Measurements from ENCODE around the gene CCN5.
"Not testable (repeated sequence)": the region's sequence is repeated elsewhere in the genome, so short reads cannot be mapped to it uniquely, and the experiment has no call there.

Gene CCN5

DNA sequence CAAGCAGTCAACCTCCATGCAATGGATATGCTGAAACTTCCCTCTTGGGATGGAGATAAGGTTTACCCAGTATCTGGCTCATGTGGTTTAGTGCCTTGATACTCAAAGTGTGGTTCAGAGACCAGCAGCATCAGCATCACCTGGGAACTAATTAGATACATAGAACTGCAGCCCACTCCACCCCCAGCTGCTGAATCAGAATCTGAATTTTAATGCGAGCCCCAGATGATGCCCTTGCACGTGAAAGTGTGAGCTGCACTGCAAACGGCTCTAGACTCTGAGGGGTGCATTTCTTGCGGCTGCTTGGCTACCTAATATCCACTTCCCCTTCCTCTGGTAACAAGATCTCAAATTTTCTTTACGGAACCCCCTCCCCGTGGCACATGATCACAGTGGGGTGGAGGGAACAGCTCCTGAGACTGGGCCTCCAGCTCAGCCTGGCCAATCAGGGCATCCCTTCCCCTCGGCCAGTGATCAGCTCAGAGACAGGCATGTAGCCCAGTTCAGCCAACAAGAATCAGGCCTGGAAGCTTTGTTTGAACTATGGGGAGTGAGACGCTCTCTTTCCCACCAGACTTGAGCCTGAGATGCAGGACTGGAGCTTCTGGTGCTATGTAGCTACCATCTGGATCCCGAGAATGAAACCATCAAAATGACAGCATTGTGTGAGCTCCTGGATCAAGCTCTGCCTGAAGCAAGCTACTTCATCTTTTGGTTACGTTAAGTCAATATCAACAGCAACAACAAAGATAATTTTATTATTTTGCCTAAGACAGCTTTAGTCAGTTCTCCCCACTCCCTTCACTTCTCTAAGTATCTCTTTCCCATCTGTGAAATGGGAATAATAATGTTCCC lies 43.3 kb downstream of the CCN5 start:
- Histone ChIP-seq H3K27me3 (replicated peaks; ENCODE audit: control insufficient read depth, insufficient read depth, low read length) (no peaks in the 10 kb centered on the region; the same call in 1 of the 2 replicates), H3K36me3 (ENCODE audit: control insufficient read depth, insufficient read depth, low read length) (no peaks in the 10 kb centered on the region), H3K4me3 (replicated peaks; ENCODE audit: low read depth, low read length) (no peak overlapping the region)
- TF ChIP-seq, protein P1, sequence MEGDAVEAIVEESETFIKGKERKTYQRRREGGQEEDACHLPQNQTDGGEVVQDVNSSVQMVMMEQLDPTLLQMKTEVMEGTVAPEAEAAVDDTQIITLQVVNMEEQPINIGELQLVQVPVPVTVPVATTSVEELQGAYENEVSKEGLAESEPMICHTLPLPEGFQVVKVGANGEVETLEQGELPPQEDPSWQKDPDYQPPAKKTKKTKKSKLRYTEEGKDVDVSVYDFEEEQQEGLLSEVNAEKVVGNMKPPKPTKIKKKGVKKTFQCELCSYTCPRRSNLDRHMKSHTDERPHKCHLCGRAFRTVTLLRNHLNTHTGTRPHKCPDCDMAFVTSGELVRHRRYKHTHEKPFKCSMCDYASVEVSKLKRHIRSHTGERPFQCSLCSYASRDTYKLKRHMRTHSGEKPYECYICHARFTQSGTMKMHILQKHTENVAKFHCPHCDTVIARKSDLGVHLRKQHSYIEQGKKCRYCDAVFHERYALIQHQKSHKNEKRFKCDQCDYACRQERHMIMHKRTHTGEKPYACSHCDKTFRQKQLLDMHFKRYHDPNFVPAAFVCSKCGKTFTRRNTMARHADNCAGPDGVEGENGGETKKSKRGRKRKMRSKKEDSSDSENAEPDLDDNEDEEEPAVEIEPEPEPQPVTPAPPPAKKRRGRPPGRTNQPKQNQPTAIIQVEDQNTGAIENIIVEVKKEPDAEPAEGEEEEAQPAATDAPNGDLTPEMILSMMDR (IDR thresholded peaks at IDR 0.05; ENCODE audit: insufficient read depth, low read length, poor library complexity, severe bottlenecking) = no peak
- DNase-seq (ENCODE audit: extremely low read depth, insufficient read length) = no peak

DNA sequence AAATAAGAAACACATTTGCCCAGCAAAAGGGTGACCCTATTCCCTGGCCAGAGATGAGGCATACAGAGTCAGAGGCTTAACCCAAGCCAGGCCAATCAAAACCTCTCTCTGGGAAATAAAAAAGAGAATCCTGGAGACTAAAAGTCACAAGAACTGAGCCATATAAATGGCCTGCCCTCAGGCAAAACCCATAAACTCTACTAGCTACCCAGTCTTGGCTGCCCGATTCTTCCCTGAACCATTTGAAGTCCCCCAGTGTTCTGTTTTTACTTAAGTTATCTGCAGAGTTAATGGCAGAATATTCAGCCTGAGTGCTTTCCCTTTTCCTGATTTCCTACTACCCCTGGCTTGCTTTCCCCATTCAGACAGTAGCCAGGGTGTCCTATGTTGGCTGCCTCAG lies 44.4 kb downstream of the CCN5 start:
- H3K4me3 ChIP-seq (replicated peaks; ENCODE audit: low read depth, low read length) = no peak overlapping the region
- no peak for DNase-seq (ENCODE audit: extremely low read depth, insufficient read length)
- TF ChIP-seq, protein P1 (IDR thresholded peaks at IDR 0.05; ENCODE audit: insufficient read depth, low read length, poor library complexity, severe bottlenecking) = no peak
- no peaks in the 10 kb centered on the region for H3K36me3 ChIP-seq (ENCODE audit: control insufficient read depth, insufficient read depth, low read length)
- H3K27me3 ChIP-seq (replicated peaks; ENCODE audit: control insufficient read depth, insufficient read depth, low read length) = peaks cover 3% of the 10 kb centered on the region; the same call in 1 of the 2 replicates

GRCh38 chr20:44761423-44761822 lies 46.3 kb downstream of the CCN5 start:
- no peaks in the 10 kb centered on the region for H3K36me3 ChIP-seq (ENCODE audit: control insufficient read depth, insufficient read depth, low read length)
- peaks cover 3% of the 10 kb centered on the region; the same call in 1 of the 2 replicates for H3K27me3 ChIP-seq (replicated peaks; ENCODE audit: control insufficient read depth, insufficient read depth, low read length)
- DNase-seq (ENCODE audit: extremely low read depth, insufficient read length) = no peak
- TF ChIP-seq, protein P1 (IDR thresholded peaks at IDR 0.05; ENCODE audit: insufficient read depth, low read length, poor library complexity, severe bottlenecking) = no peak
- no peak overlapping the region for H3K4me3 ChIP-seq (replicated peaks; ENCODE audit: low read depth, low read length)

DNA sequence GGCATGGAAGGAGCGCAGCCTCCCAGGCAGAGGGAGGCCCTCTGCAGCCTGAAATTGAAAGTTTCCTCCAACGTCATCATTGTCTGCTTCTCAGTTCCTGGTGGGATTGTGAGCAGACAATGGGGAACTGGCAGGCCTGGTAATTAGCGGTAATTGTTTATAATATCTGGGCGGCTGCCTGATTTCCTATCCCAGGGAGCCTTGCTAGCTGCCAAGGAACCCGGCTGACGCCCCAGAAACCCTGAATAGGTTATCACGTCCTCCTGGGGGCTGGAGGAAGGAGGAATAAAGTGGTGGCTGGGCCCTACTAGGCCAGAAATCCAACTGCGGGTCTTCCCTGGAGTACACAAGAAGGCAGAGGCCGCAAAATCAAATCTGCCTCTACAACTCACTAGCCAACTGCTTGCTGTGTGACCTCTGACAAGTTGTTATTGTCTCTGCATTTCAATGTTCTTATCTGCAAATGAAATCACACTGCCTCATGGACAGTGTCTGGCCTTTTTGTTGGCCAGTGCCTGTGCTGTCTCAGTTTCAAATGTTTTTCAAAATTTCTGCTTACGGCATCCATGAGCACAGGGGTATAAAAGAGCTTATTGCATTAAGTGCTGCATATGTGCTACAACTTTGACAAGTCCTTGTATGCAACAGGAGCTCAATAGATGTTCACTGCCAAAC lies 47.4 kb downstream of the CCN5 start:
- TF ChIP-seq, protein P1 (IDR thresholded peaks at IDR 0.05; ENCODE audit: insufficient read depth, low read length, poor library complexity, severe bottlenecking) = no peak
- Histone ChIP-seq H3K36me3 (ENCODE audit: control insufficient read depth, insufficient read depth, low read length) (no peaks in the 10 kb centered on the region), H3K27me3 (replicated peaks; ENCODE audit: control insufficient read depth, insufficient read depth, low read length) (peaks cover 3% of the 10 kb centered on the region; the same call in 1 of the 2 replicates), H3K4me3 (replicated peaks; ENCODE audit: low read depth, low read length) (no peak overlapping the region)
- no peak for DNase-seq (ENCODE audit: extremely low read depth, insufficient read length)

- not testable (repeated sequence) for H3K4me3 ChIP-seq (replicated peaks; ENCODE audit: low read depth, low read length); H3K27me3 ChIP-seq (replicated peaks; ENCODE audit: control insufficient read depth, insufficient read depth, low read length); DNase-seq (ENCODE audit: extremely low read depth, insufficient read length)
Measured at GRCh38 chr20:44763798-44764197, 48.6 kb downstream of the CCN5 start.

DNA sequence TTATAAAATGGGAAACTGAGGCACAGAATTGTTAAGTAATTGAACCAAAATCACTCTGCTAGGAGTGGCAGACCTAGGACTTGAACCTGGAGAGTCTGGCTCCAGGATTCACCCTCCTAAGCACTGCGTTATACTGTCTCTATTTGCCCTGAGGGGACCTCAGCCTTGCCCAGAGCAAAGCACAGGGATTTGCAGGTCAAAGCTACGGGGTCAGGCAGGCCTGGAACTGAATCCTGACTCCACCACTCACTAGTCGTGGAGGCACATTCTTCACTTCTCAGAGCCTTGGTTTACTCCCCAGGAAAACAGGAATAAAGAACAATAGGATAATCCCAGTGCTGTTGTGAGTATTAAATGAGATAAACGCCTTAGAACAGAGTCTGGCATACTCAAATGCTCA lies 49.9 kb downstream of the CCN5 start:
- TF ChIP-seq, protein P1 (IDR thresholded peaks at IDR 0.05; ENCODE audit: insufficient read depth, low read length, poor library complexity, severe bottlenecking) = no peak
- H3K27me3 ChIP-seq (replicated peaks; ENCODE audit: control insufficient read depth, insufficient read depth, low read length) = peaks cover 3% of the 10 kb centered on the region
- no peak overlapping the region for H3K4me3 ChIP-seq (replicated peaks; ENCODE audit: low read depth, low read length)
- H3K36me3 ChIP-seq (ENCODE audit: control insufficient read depth, insufficient read depth, low read length) = no peaks in the 10 kb centered on the region
- no peak for DNase-seq (ENCODE audit: extremely low read depth, insufficient read length)

More at GRCh38 chr20:44763798-44764197, 48.6 kb downstream of the CCN5 start:
- H3K36me3 ChIP-seq (ENCODE audit: control insufficient read depth, insufficient read depth, low read length) = not testable (repeated sequence)

All from GM06990 (cell line).